A549 (cell line): Measurements from ENCODE around the gene LIMD2. TPM values are rescaled to one million over a fixed set of nuclear protein-coding genes. Genes with fewer than 3 reads are reported as not detected.
A peak's percentile ranks its signal among the peaks of the same experiment; 100 is the strongest.

Source experiments
- ATAC-seq, 2 experiments: fragments of 200-7000 bp in 1 of 2; fragments of >200 bp in 1 of 2; cut with Nextera tagmentation in 1 of 2; cut with Tn5 transposase in 1 of 2; 3 replicates each; pipeline versions ENCODE4 v1.8.0 to v1.9.1; 2018 to 2020; ENCODE audit warnings: mild to moderate bottlenecking in 1 of 2, moderate library complexity in 1 of 2
- CTCF ChIA-PET: fragments of 300-600 bp; sonication (Branson Sonifier 250); formaldehyde crosslinking; extraction: SDS; loops from one replicate; lab custom pipeline; 2021; ENCODE audit warnings: antibody characterized with exemption, inconsistent platforms; lab: Yijun Ruan, JAX
- POLR2A ChIA-PET: fragments of 350-600 bp; formaldehyde crosslinking; extraction: SDS; loops from one replicate; lab custom pipeline; 2021; ENCODE audit warnings: antibody characterized with exemption, inconsistent platforms; lab: Yijun Ruan, JAX
- DNase-seq, 2 experiments: peaks; one replicate each; pipeline versions ENCODE4 v3.0.0 to v3.0.0-alpha.2; 2011 to 2016; ENCODE audit warnings: low read depth in 1 of 2, low spot score in 1 of 2
- FAIRE-seq: peaks from 2 replicates; lab custom pipeline; 2011; peaks lifted over from hg19 to GRCh38; lab: Jason Lieb, UNC
- H3K27ac ChIP-seq, 2 experiments: fragments of >200 bp; sonication (Bioruptor Twin); formaldehyde crosslinking; 3 replicates each; pipeline ENCODE4 v1.5.1; 2016 to 2017
- H3K4me1 ChIP-seq: fragments of >200 bp; sonication (Bioruptor Twin); formaldehyde crosslinking; 3 replicates; pipeline ENCODE4 v1.6.1; 2016
- H3K4me2 ChIP-seq: fragments of >200 bp; sonication (Bioruptor Twin); formaldehyde crosslinking; 3 replicates; pipeline ENCODE4 v1.6.1; 2016
- H3K4me3 ChIP-seq: fragments of >200 bp; sonication (Bioruptor Twin); formaldehyde crosslinking; 3 replicates; pipeline ENCODE4 v1.5.1; 2016
- H3K9me3 ChIP-seq: fragments of >200 bp; sonication (Bioruptor Twin); formaldehyde crosslinking; 3 replicates; pipeline ENCODE4 v1.6.1; 2016
- CBX8 ChIP-seq: fragments of 200-600 bp; sonication (generic); IDR thresholded peaks from 2 replicates; pipeline ENCODE4 v1.6.1; 2016
- CHD4 ChIP-seq: fragments of 200-600 bp; sonication (generic); IDR thresholded peaks from 2 replicates; pipeline ENCODE4 v1.6.1; 2016; ENCODE audit warnings: antibody characterized with exemption, mild to moderate bottlenecking, borderline replicate concordance
- EHF ChIP-seq: fragments of 250-450 bp; sonication (Bioruptor Pico); IDR thresholded peaks from 2 replicates; pipeline ENCODE4 v1.5.0; 2020; ENCODE audit warnings: mild to moderate bottlenecking
- FOSL2 ChIP-seq, 2 experiments: fragments of 450-650 bp in 1 of 2; fragments of >200 bp in 1 of 2; sonication (Bioruptor Twin) in 1 of 2; formaldehyde crosslinking; IDR thresholded peaks; 2 replicates each; pipeline versions ENCODE4 v1.5.0 to v1.6.1; 2016 to 2020; ENCODE audit warnings: mild to moderate bottlenecking in 1 of 2, moderate library complexity in 1 of 2
- GATA3 ChIP-seq: IDR thresholded peaks from 2 replicates; pipeline ENCODE4 v1.6.1; 2012; ENCODE audit warnings: borderline replicate concordance
- HDAC2 ChIP-seq: fragments of 200-600 bp; sonication (generic); IDR thresholded peaks from 2 replicates; pipeline ENCODE4 v1.6.1; 2016
- HOXB13 ChIP-seq: fragments of 250-450 bp; sonication (Bioruptor Pico); IDR thresholded peaks from 2 replicates; pipeline ENCODE4 v1.5.0; 2020; ENCODE audit warnings: low read depth, mild to moderate bottlenecking, moderate library complexity
- JUN ChIP-seq, 2 experiments: fragments of >200 bp; sonication (Bioruptor Twin); formaldehyde crosslinking; IDR thresholded peaks; 2 replicates in 1 of 2; 3 replicates in 1 of 2; pipeline ENCODE4 v1.6.1; 2016 to 2017
- MAFK ChIP-seq: fragments of 450-650 bp; IDR thresholded peaks from 2 replicates; pipeline ENCODE4 v1.6.1; 2014; ENCODE audit not compliant: partially characterized antibody
- MAZ ChIP-seq: fragments of 150-350 bp; IDR thresholded peaks from 2 replicates; pipeline ENCODE4 v1.6.1; 2014; ENCODE audit warnings: antibody characterized with exemption, low read depth, low read length, borderline replicate concordance
- MYC ChIP-seq: IDR thresholded peaks from 2 replicates; pipeline ENCODE4 v1.6.1; 2012; ENCODE audit warnings: mild to moderate bottlenecking, inconsistent platforms, low read length, improper control_type of control experiment, borderline replicate concordance
- NR3C1 ChIP-seq: fragments of >200 bp; sonication (Bioruptor Twin); formaldehyde crosslinking; IDR thresholded peaks from 3 replicates; pipeline ENCODE4 v1.6.1; 2017
- PHF8 ChIP-seq: fragments of 200-600 bp; sonication (generic); IDR thresholded peaks from 2 replicates; pipeline ENCODE4 v1.6.1; 2016; ENCODE audit warnings: low read depth, mild to moderate bottlenecking, antibody characterized with exemption, moderate library complexity, borderline replicate concordance
- REST ChIP-seq: fragments of 200-600 bp; sonication (generic); IDR thresholded peaks from 2 replicates; pipeline ENCODE4 v1.6.1; 2016; ENCODE audit warnings: antibody characterized with exemption, mild to moderate bottlenecking, moderate library complexity
- RFX5 ChIP-seq: fragments of 450-650 bp; IDR thresholded peaks from 2 replicates; pipeline ENCODE4 v1.7.1; 2014; ENCODE audit warnings: antibody characterized with exemption, mild to moderate bottlenecking, moderate library complexity
- SMC3 ChIP-seq: fragments of >200 bp; sonication (Bioruptor Twin); formaldehyde crosslinking; IDR thresholded peaks from 3 replicates; pipeline ENCODE4 v1.6.1; 2018; ENCODE audit warnings: inconsistent platforms
- TFCP2L1 ChIP-seq: fragments of 250-450 bp; sonication (Bioruptor Pico); IDR thresholded peaks from 2 replicates; pipeline ENCODE4 v1.5.0; 2021; ENCODE audit warnings: mild to moderate bottlenecking
- WGBS: methylation state at CpG from one replicate; pipeline ENCODE4 v1.1.6; 2017; ENCODE audit errors: missing lambda C conversion rate; 5-methylcytosine and 5-hydroxymethylcytosine counted together
- polyA plus RNA-seq, 4 experiments: library from polyadenylated mRNA; depleted of rRNA in 3 of 4; stranded (reverse); fragments of >200 nt; fragmentation: RNase III in 1 of 4; extraction: RNeasy Plus Mini Kit Qiagen cat#74134 plus additional on column Dnase treatment in 1 of 4; gene quantifications; 2 replicates in 3 of 4; 3 replicates in 1 of 4; pipeline ENCODE4 v1.2.3, GENCODE V29; 2011 to 2017
- TF ChIP-seq, protein P1 (sequence below): fragments of 250-450 bp; sonication (Bioruptor Pico); IDR thresholded peaks from 2 replicates; pipeline ENCODE4 v1.5.0; 2021; ENCODE audit warnings: mild to moderate bottlenecking, moderate library complexity, borderline replicate concordance
- TF ChIP-seq, protein P2 (sequence below): IDR thresholded peaks from 2 replicates; pipeline ENCODE4 v1.6.1; 2012; ENCODE audit warnings: low read depth, borderline replicate concordance
- TF ChIP-seq, protein P3 (sequence below): fragments of 250-450 bp; sonication (Bioruptor Pico); IDR thresholded peaks from 2 replicates; pipeline ENCODE4 v1.5.0; 2020; ENCODE audit warnings: low read depth, mild to moderate bottlenecking, moderate library complexity

LIMD2 gene
- polyA plus RNA-seq, 2 of the 4 experiments (the other 2 are of a cell fraction), result 6.0 to 14.5 TPM

- ChIA-PET CTCF (interaction anchor here (0.7 to 3.6 kb wide), 2 partner anchors 19 to 36 kb away, joined by 3 to 17 read pairs; no protein-coding TSS in a partner anchor), POLR2A (interaction anchor here (1.6 kb wide), 1 partner anchor 57 kb away, joined by 3 read pairs; the partner anchor contains the start of genes CCDC47 and DDX42)
- ATAC-seq, result no peak
- DNase-seq, result no peak
- Histone ChIP-seq H3K9me3 (no peaks in the 10 kb centered on the region), H3K4me2 (no peak overlapping the region), H3K4me3 (no peak overlapping the region), H3K27ac (no peak overlapping the region), H3K4me1 (no peaks in the 10 kb centered on the region)
- no peak for FAIRE-seq
- TF ChIP-seq SMC3, result no peak
- TF ChIP-seq RFX5, result no peak
- TF ChIP-seq PHF8, result no peak
- TF ChIP-seq MAFK, result no peak
- no peak for TF ChIP-seq TFCP2L1
- no peak for TF ChIP-seq NR3C1
- no peak for TF ChIP-seq GATA3
- TF ChIP-seq, protein P1, sequence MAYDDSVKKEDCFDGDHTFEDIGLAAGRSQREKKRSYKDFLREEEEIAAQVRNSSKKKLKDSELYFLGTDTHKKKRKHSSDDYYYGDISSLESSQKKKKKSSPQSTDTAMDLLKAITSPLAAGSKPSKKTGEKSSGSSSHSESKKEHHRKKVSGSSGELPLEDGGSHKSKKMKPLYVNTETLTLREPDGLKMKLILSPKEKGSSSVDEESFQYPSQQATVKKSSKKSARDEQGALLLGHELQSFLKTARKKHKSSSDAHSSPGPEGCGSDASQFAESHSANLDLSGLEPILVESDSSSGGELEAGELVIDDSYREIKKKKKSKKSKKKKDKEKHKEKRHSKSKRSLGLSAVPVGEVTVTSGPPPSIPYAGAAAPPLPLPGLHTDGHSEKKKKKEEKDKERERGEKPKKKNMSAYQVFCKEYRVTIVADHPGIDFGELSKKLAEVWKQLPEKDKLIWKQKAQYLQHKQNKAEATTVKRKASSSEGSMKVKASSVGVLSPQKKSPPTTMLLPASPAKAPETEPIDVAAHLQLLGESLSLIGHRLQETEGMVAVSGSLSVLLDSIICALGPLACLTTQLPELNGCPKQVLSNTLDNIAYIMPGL, result no peak
- WGBS, result 91% methylated on average over 3 of the region's 3 CpGs
These were observed 16.5 kb upstream of the LIMD2 start for GRCh38 chr17:63716426-63716825.

GRCh38 chr17:63714550-63715277, 14.8 kb upstream of the LIMD2 start:
- Histone ChIP-seq H3K27ac (no peak overlapping the region), H3K4me2 (no peak overlapping the region)
- TF ChIP-seq EHF (CRISPR knock-in tag) (no peak), FOSL2 (IDR thresholded peaks at IDR 0.05) (no peak), FOSL2 (CRISPR knock-in tag; IDR thresholded peaks at IDR 0.05) (no peak), CBX8 (no peak), REST (no peak), TFCP2L1 (no peak), MYC (no peak), HOXB13 (CRISPR knock-in tag) (no peak), CHD4 (no peak), HDAC2 (no peak), JUN (IDR thresholded peaks at IDR 0.05) (no peak), MAZ (no peak)
- TF ChIP-seq, protein P2, sequence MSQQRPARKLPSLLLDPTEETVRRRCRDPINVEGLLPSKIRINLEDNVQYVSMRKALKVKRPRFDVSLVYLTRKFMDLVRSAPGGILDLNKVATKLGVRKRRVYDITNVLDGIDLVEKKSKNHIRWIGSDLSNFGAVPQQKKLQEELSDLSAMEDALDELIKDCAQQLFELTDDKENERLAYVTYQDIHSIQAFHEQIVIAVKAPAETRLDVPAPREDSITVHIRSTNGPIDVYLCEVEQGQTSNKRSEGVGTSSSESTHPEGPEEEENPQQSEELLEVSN, result no peak
- TF ChIP-seq, protein P3, sequence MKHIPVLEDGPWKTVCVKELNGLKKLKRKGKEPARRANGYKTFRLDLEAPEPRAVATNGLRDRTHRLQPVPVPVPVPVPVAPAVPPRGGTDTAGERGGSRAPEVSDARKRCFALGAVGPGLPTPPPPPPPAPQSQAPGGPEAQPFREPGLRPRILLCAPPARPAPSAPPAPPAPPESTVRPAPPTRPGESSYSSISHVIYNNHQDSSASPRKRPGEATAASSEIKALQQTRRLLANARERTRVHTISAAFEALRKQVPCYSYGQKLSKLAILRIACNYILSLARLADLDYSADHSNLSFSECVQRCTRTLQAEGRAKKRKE (CRISPR knock-in tag), result no peak
- TF ChIP-seq, all 56 proteins: peak for 0
- ChIA-PET POLR2A (interaction anchor here (0.6 kb wide), 1 partner anchor 27 kb away, joined by 3 read pairs; no protein-coding TSS in a partner anchor), CTCF (interaction anchor here (0.7 to 3.6 kb wide), 6 partner anchors 11 to 134 kb away, joined by 3 to 17 read pairs (median 4); no protein-coding TSS in a partner anchor)
- ATAC-seq (peak; percentile 39 to 54; a peak in 3 of 6 replicates), FAIRE-seq (no peak), DNase-seq (no peak)
- no peak overlapping the region for H3K4me3 ChIP-seq
- no peaks in the 10 kb centered on the region for H3K9me3 ChIP-seq
- 82% methylated on average over 10 of the region's 10 CpGs for WGBS
- H3K4me1 ChIP-seq, result no peaks in the 10 kb centered on the region
